HepG2 (cell line): ENCODE measurements around the gene AZU1. TPM values are rescaled to one million over a fixed set of nuclear protein-coding genes. Genes with fewer than 3 reads are reported as not detected.

Source experiments
- ATAC-seq: fragments of 200-7000 bp; cut with Tn5 transposase; 3 replicates; pipeline ENCODE4 v1.9.1; 2020; ENCODE audit warnings: mild to moderate bottlenecking, moderate library complexity
- BruUV-seq: library from RNA; stranded (reverse); fragments of 400-500 nt; replicated peaks from 2 replicates; lab custom pipeline; 2021; lab: Mats Ljungman, UMichigan
- CTCF ChIA-PET: fragments of 300-600 bp; formaldehyde crosslinking; extraction: SDS; loops from one replicate; lab custom pipeline; 2021; ENCODE audit warnings: low total read pairs, inconsistent platforms, low intra/inter-chr PET ratio; lab: Yijun Ruan, JAX
- POLR2A ChIA-PET: fragments of 350-600 bp; sonication (Branson Sonifier 250); formaldehyde crosslinking; loops from one replicate; lab custom pipeline; 2020; ENCODE audit warnings: antibody characterized with exemption, inconsistent platforms; lab: Yijun Ruan, JAX
- DNase-seq: peaks from one replicate; pipeline ENCODE4 v3.0.0-alpha.2; 2015; ENCODE audit warnings: low spot score
- FAIRE-seq: peaks from 3 replicates; lab custom pipeline; 2011; peaks lifted over from hg19 to GRCh38; lab: Jason Lieb, UNC
- H2AFZ ChIP-seq: one replicate; pipeline ENCODE4 v1.6.1; 2011; ENCODE audit warnings: low read length, inconsistent platforms
- H3K27ac ChIP-seq: fragments of 300-600 bp; 3 replicates; pipeline ENCODE4 v1.8.0; 2011; ENCODE audit warnings: mixed run types, mild to moderate bottlenecking, mixed read lengths, low read length, inconsistent platforms; ENCODE audit not compliant: insufficient read depth; ENCODE audit errors: extremely low read length
- H3K27me3 ChIP-seq, 2 experiments: fragments of 200-600 bp in 1 of 2; 2 replicates in 1 of 2; 3 replicates in 1 of 2; pipeline versions ENCODE4 v1.6.0 to v1.8.0; 2011; ENCODE audit warnings: low read length in 2 of 2, mild to moderate bottlenecking in 2 of 2, moderate library complexity in 2 of 2, inconsistent platforms in 1 of 2; ENCODE audit not compliant: insufficient read depth in 2 of 2, control insufficient read depth in 1 of 2
- H3K36me3 ChIP-seq, 2 experiments: fragments of 200-600 bp in 1 of 2; replicated peaks in 1 of 2; 2 replicates in 1 of 2; 3 replicates in 1 of 2; pipeline versions ENCODE4 v1.5.1 to v1.8.0; 2011; ENCODE audit warnings: low read length in 2 of 2, inconsistent platforms in 1 of 2; ENCODE audit not compliant: insufficient read depth in 2 of 2, control insufficient read depth in 1 of 2
- H3K4me1 ChIP-seq: 2 replicates; pipeline ENCODE4 v1.5.1; 2012; ENCODE audit warnings: low read length, inconsistent platforms; ENCODE audit not compliant: insufficient read depth
- H3K4me2 ChIP-seq: 2 replicates; pipeline ENCODE4 v1.6.0; 2011; ENCODE audit warnings: low read depth, low read length, inconsistent platforms
- H3K4me3 ChIP-seq, 3 experiments: fragments of 200-600 bp in 1 of 3; sonication (generic), shearing (Covaris generic) in 1 of 3; replicated peaks in 1 of 3; 2 replicates each; pipeline ENCODE4 v1.5.1; 2011 to 2016; ENCODE audit warnings: low read length in 3 of 3, inconsistent platforms in 2 of 3, low read depth in 2 of 3, mild to moderate bottlenecking in 2 of 3, control low read depth in 1 of 3, mixed read lengths in 1 of 3; ENCODE audit not compliant: insufficient read depth in 1 of 3
- H3K79me2 ChIP-seq: one replicate; pipeline ENCODE4 v1.6.1; 2011; ENCODE audit warnings: low read length, inconsistent platforms; ENCODE audit not compliant: insufficient read depth
- H3K9ac ChIP-seq: 2 replicates; pipeline ENCODE4 v1.6.0; 2011; ENCODE audit warnings: mild to moderate bottlenecking, low read depth, low read length, inconsistent platforms; ENCODE audit not compliant: insufficient read depth
- H3K9me3 ChIP-seq: 2 replicates; pipeline ENCODE4 v1.5.1; 2012; ENCODE audit warnings: mild to moderate bottlenecking, low read length
- H4K20me1 ChIP-seq: 2 replicates; pipeline ENCODE4 v1.6.0; 2011; ENCODE audit warnings: inconsistent platforms, mild to moderate bottlenecking, low read length, moderate library complexity; ENCODE audit not compliant: insufficient read depth
- AGO2 ChIP-seq: fragments of 200-400 bp; formaldehyde crosslinking; optimal IDR thresholded peaks from 2 replicates; pipeline ENCODE3; 2017; ENCODE audit warnings: mild to moderate bottlenecking, low read depth, low read length, moderate library complexity
- AKAP8 ChIP-seq: sonication (generic); formaldehyde crosslinking; IDR thresholded peaks from 2 replicates; pipeline ENCODE4 v1.5.1; 2020; ENCODE audit warnings: mild to moderate bottlenecking, missing genetic modification reagents
- ATF1 ChIP-seq: IDR thresholded peaks from 2 replicates; pipeline ENCODE4 v1.6.1; 2016; ENCODE audit warnings: mild to moderate bottlenecking, control low read depth
- BCL6 ChIP-seq: IDR thresholded peaks from 2 replicates; pipeline ENCODE4 v1.6.1; 2016; ENCODE audit warnings: missing genetic modification reagents, missing compliant biosample characterization
- KAT8 ChIP-seq: IDR thresholded peaks from 2 replicates; pipeline ENCODE4 v1.6.1; 2016; ENCODE audit warnings: missing genetic modification reagents, missing compliant biosample characterization
- NONO ChIP-seq, 2 experiments: fragments of 450-650 bp in 1 of 2; sonication (generic) in 1 of 2; formaldehyde crosslinking in 1 of 2; IDR thresholded peaks in 1 of 2; conservative IDR thresholded peaks in 1 of 2; 2 replicates each; pipeline versions ENCODE4 v1.6.1 to v1.8.0; 2017 to 2022; ENCODE audit warnings: mild to moderate bottlenecking in 1 of 2, missing genetic modification reagents in 1 of 2, moderate library complexity in 1 of 2
- POLR2A ChIP-seq, 2 experiments: IDR thresholded peaks; 2 replicates each; pipeline ENCODE4 v1.6.1; 2011; ENCODE audit warnings: low read depth in 2 of 2, low read length in 2 of 2, mild to moderate bottlenecking in 1 of 2, moderate library complexity in 1 of 2; ENCODE audit not compliant: insufficient read depth in 1 of 2
- POLR2AphosphoS5 ChIP-seq: IDR thresholded peaks from 2 replicates; pipeline ENCODE4 v1.6.1; 2012; ENCODE audit warnings: low read depth, low read length
- RBFOX2 ChIP-seq: fragments of 200-400 bp; formaldehyde crosslinking; IDR thresholded peaks from 2 replicates; pipeline ENCODE4 v1.6.1; 2017; ENCODE audit warnings: low read depth, mild to moderate bottlenecking, low read length
- REPIN1 ChIP-seq: sonication (generic); formaldehyde crosslinking; IDR thresholded peaks from 2 replicates; pipeline ENCODE4 v1.8.0; 2022; ENCODE audit warnings: missing genetic modification reagents, low read depth, mild to moderate bottlenecking, borderline replicate concordance
- RFX1 ChIP-seq: fragments of 450-650 bp; IDR thresholded peaks from 2 replicates; pipeline ENCODE4 v1.6.1; 2017
- ZMAT3 ChIP-seq: sonication (generic); formaldehyde crosslinking; conservative IDR thresholded peaks from 2 replicates; pipeline ENCODE4 v1.7.0; 2021; ENCODE audit warnings: missing genetic modification reagents
- ZNF343 ChIP-seq: sonication (generic); formaldehyde crosslinking; IDR thresholded peaks from 2 replicates; pipeline ENCODE4 v1.4.0; 2020; ENCODE audit warnings: mild to moderate bottlenecking, missing genetic modification reagents
- ZNF546 ChIP-seq: sonication (generic); formaldehyde crosslinking; conservative IDR thresholded peaks from 2 replicates; pipeline ENCODE4 v1.8.1; 2023; ENCODE audit warnings: mild to moderate bottlenecking, missing genetic modification reagents
- WGBS: methylation state at CpG from one replicate; pipeline ENCODE4 v1.1.6; 2017; ENCODE audit warnings: low lambda C conversion rate; 5-methylcytosine and 5-hydroxymethylcytosine counted together
- in situ Hi-C: cut with HindIII; loops from 2 replicates; pipeline ENCODE4 v1.10.0; 2017; ENCODE audit warnings: low pct_unique_long_range_greater_than_20kb; ENCODE audit not compliant: extremely low pct_ligation_motif_present
- intact Hi-C: fragments of 100-400 bp; cut with micrococcal nuclease; formaldehyde crosslinking; loops from one replicate; pipeline ENCODE4 v1.10.0; 2022; ENCODE audit not compliant: unreplicated experiment
- polyA plus RNA-seq, 8 experiments: library from polyadenylated mRNA; depleted of rRNA in 3 of 8; stranded (reverse) in 7 of 8; unstranded in 1 of 8; fragments of >200 nt; fragmentation: Illumina TruSeq in 4 of 8; extraction: Trizol in 4 of 8; gene quantifications; 2 replicates each; pipeline versions ENCODE4 v1.2.1 to v1.2.3, GENCODE V29; 2011 to 2016; ENCODE audit warnings: low read depth in 4 of 8, missing spikeins in 1 of 8, mixed read lengths in 1 of 8; ENCODE audit not compliant: insufficient read depth in 1 of 8
- total RNA-seq, 5 experiments: library from RNA; depleted of rRNA; stranded (reverse); fragments of >200 nt; fragmentation: Illumina TruSeq; extraction: Trizol; gene quantifications; 2 replicates each; pipeline ENCODE4 v1.2.3, GENCODE V29; 2016; ENCODE audit warnings: low read depth in 1 of 5
- TF ChIP-seq, protein P1 (sequence below): sonication (generic); formaldehyde crosslinking; IDR thresholded peaks from 2 replicates; pipeline ENCODE4 v1.4.0; 2020; ENCODE audit warnings: missing genetic modification reagents
- TF ChIP-seq, protein P2 (sequence below): sonication (generic); formaldehyde crosslinking; IDR thresholded peaks from 2 replicates; pipeline ENCODE4 v1.8.1; 2023; ENCODE audit warnings: mild to moderate bottlenecking, missing genetic modification reagents
- TF ChIP-seq, protein P3 (sequence below): sonication (generic); formaldehyde crosslinking; IDR thresholded peaks from 2 replicates; pipeline ENCODE4 v1.5.0; 2020; ENCODE audit warnings: missing genetic modification reagents, mild to moderate bottlenecking, borderline replicate concordance
- TF ChIP-seq, protein P4 (sequence below): sonication (generic); formaldehyde crosslinking; IDR thresholded peaks from 2 replicates; pipeline ENCODE4 v1.5.0; 2020; ENCODE audit warnings: missing genetic modification reagents
- TF ChIP-seq, protein P5 (sequence below): IDR thresholded peaks from 2 replicates; pipeline ENCODE4 v1.4.0; 2020; ENCODE audit warnings: mild to moderate bottlenecking, missing genetic modification reagents

Gene AZU1
- total and polyA plus RNA-seq, 2 of the 13 experiments (the other 11 are each of a cell fraction or from before 2014, with no cell fraction given): not detected

DNA sequence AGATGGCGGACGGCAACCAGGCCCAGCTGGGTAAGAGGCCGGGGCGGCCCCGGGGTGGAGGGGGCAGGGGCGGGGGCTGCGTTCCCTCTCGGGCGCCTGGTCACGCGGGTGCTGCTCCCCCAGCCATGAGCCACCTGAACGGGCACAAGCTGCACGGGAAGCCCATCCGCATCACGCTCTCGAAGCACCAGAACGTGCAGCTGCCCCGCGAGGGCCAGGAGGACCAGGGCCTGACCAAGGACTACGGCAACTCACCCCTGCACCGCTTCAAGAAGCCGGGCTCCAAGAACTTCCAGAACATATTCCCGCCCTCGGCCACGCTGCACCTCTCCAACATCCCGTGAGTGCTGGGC is 19.2 kb upstream of the AZU1 start:
- no peak overlapping the region for H3K4me2 ChIP-seq
- intact Hi-C loops (no loop called here), in situ Hi-C loops (no loop called here)
- no peak for FAIRE-seq
- H4K20me1 ChIP-seq: peaks cover 72% of the 10 kb centered on the region
- H3K4me3 ChIP-seq: no peak overlapping the region
- ChIA-PET CTCF (no interaction called here), POLR2A (no interaction called here)
- no peaks in the 10 kb centered on the region for H3K27me3 ChIP-seq
- no peak for ATAC-seq
- peaks cover 40% of the 10 kb centered on the region for H3K79me2 ChIP-seq
- 97% methylated on average over 10 of the region's 26 CpGs for WGBS
- H3K27ac ChIP-seq: no peak overlapping the region
- H3K9ac ChIP-seq: no peak overlapping the region
- BruUV-seq: no TSS peak
- H3K36me3 ChIP-seq: peaks cover 47 to 84% of the 10 kb centered on the region in 2 experiments; a peak in 4 of 5 replicates
- no peaks in the 10 kb centered on the region for H3K9me3 ChIP-seq
- no peak overlapping the region for H2AFZ ChIP-seq
- H3K4me1 ChIP-seq: no peaks in the 10 kb centered on the region
- DNase-seq: no peak
- no peak for TF ChIP-seq POLR2AphosphoS5
- TF ChIP-seq, protein P1, sequence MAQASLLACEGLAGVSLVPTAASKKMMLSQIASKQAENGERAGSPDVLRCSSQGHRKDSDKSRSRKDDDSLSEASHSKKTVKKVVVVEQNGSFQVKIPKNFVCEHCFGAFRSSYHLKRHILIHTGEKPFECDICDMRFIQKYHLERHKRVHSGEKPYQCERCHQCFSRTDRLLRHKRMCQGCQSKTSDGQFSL: no peak
- TF ChIP-seq, protein P2, sequence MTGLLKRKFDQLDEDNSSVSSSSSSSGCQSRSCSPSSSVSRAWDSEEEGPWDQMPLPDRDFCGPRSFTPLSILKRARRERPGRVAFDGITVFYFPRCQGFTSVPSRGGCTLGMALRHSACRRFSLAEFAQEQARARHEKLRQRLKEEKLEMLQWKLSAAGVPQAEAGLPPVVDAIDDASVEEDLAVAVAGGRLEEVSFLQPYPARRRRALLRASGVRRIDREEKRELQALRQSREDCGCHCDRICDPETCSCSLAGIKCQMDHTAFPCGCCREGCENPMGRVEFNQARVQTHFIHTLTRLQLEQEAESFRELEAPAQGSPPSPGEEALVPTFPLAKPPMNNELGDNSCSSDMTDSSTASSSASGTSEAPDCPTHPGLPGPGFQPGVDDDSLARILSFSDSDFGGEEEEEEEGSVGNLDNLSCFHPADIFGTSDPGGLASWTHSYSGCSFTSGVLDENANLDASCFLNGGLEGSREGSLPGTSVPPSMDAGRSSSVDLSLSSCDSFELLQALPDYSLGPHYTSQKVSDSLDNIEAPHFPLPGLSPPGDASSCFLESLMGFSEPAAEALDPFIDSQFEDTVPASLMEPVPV (CRISPR knock-in tag): no peak
- TF ChIP-seq, protein P3, sequence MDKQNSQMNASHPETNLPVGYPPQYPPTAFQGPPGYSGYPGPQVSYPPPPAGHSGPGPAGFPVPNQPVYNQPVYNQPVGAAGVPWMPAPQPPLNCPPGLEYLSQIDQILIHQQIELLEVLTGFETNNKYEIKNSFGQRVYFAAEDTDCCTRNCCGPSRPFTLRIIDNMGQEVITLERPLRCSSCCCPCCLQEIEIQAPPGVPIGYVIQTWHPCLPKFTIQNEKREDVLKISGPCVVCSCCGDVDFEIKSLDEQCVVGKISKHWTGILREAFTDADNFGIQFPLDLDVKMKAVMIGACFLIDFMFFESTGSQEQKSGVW (CRISPR knock-in tag): no peak
- no peak for TF ChIP-seq ATF1 (CRISPR knock-in tag)
- TF ChIP-seq POLR2A (IDR thresholded peaks at IDR 0.05; ENCODE audit: insufficient read depth in 1 of 2, low read depth in 2 of 2, low read length in 2 of 2): 0 out of 4 replicates have a peak, but pooled peaks of 1 of the 2 experiments have one; percentile 5
- TF ChIP-seq AGO2: peak; percentile 54
- TF ChIP-seq, protein P4, sequence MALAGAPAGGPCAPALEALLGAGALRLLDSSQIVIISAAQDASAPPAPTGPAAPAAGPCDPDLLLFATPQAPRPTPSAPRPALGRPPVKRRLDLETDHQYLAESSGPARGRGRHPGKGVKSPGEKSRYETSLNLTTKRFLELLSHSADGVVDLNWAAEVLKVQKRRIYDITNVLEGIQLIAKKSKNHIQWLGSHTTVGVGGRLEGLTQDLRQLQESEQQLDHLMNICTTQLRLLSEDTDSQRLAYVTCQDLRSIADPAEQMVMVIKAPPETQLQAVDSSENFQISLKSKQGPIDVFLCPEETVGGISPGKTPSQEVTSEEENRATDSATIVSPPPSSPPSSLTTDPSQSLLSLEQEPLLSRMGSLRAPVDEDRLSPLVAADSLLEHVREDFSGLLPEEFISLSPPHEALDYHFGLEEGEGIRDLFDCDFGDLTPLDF (CRISPR knock-in tag): no peak
- no peak for TF ChIP-seq REPIN1 (CRISPR knock-in tag)
- TF ChIP-seq KAT8: no peak
- TF ChIP-seq ZNF546 (CRISPR knock-in tag): no peak
- TF ChIP-seq AKAP8 (CRISPR knock-in tag): no peak
- peak; percentile 67; the same call in 1 of the 2 replicates for TF ChIP-seq RBFOX2
- TF ChIP-seq, protein P5, sequence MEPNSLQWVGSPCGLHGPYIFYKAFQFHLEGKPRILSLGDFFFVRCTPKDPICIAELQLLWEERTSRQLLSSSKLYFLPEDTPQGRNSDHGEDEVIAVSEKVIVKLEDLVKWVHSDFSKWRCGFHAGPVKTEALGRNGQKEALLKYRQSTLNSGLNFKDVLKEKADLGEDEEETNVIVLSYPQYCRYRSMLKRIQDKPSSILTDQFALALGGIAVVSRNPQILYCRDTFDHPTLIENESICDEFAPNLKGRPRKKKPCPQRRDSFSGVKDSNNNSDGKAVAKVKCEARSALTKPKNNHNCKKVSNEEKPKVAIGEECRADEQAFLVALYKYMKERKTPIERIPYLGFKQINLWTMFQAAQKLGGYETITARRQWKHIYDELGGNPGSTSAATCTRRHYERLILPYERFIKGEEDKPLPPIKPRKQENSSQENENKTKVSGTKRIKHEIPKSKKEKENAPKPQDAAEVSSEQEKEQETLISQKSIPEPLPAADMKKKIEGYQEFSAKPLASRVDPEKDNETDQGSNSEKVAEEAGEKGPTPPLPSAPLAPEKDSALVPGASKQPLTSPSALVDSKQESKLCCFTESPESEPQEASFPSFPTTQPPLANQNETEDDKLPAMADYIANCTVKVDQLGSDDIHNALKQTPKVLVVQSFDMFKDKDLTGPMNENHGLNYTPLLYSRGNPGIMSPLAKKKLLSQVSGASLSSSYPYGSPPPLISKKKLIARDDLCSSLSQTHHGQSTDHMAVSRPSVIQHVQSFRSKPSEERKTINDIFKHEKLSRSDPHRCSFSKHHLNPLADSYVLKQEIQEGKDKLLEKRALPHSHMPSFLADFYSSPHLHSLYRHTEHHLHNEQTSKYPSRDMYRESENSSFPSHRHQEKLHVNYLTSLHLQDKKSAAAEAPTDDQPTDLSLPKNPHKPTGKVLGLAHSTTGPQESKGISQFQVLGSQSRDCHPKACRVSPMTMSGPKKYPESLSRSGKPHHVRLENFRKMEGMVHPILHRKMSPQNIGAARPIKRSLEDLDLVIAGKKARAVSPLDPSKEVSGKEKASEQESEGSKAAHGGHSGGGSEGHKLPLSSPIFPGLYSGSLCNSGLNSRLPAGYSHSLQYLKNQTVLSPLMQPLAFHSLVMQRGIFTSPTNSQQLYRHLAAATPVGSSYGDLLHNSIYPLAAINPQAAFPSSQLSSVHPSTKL (CRISPR knock-in tag): no peak
- TF ChIP-seq ZNF343: no peak
- TF ChIP-seq ZMAT3 (CRISPR knock-in tag): no peak
- no peak for TF ChIP-seq BCL6
- TF ChIP-seq NONO (IDR thresholded peaks at IDR 0.05): no peak
- no peak for TF ChIP-seq NONO (CRISPR knock-in tag; conservative IDR thresholded peaks at IDR 0.05)
- no peak for TF ChIP-seq RFX1
